NCI-H1048 (cell line): ENCODE measurements around the gene GALNT2.

Source experiments
- DNase-seq: peaks from one replicate; lab custom pipeline; 2025; lab: John Stamatoyannopoulos, UW

GALNT2 gene

GRCh38 chr1:230112782-230113181 is 45.7 kb downstream of the GALNT2 start:
- no peak for DNase-seq

DNA sequence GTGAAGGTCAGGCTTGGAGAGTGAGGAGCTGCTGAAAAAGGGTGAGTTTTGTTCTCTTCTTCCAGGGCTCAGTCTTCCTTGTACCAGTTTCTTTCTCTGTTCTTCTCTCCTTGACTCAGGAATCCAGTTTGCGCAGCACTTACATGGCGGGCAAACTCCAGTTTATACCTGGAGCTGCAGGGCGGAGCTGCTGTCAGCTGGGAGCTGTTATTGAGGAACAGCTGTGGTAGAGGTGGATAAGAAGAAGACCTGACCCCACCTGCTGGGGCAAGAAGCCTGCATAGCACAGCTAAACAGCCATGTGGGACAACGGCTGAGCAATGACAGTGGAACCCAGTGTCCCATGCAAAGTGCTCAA is 46.2 kb downstream of the GALNT2 start:
- DNase-seq, result no peak

- DNase-seq, result no peak
These were observed 46.7 kb downstream of the GALNT2 start for GRCh38 chr1:230113593-230114236.

DNA sequence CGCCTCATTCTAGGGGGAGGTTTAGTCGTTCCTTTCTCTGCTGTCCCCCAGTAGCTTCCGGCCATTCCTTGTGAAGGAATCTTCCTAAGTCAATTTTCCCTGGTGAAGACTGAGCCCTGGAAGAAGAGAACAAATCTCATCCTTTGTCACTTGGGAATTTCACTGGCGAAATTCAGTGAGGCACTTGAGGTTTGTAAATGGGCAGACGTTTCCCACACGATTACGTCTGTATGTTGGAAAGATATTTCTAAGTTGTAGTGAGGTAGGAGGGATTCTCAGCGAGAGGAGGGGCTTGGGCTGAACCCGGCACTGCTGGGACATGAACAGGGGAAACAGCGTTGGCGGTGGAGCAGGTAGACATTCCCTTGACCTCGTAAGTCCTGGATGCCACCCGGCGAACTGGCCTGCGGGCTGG is 47.2 kb downstream of the GALNT2 start:
- no peak for DNase-seq

DNA sequence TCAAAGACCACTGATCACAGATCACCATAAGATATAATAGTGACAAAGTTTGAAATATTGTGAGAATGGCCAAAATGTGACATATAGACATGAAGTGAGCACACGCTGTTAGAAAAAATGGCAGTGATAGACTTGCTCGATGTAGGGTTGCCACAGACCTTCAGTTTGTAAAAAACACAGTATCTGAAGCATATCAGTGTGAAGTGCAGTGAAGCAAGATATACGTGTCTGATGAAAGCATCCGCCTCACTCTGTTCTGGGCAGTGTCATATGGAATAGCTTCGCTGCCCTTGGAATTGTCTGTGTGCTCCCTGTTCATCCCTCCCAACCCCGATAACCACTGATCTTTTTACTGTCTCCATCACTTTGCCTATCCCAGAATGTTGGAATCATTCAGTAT is 50.7 kb downstream of the GALNT2 start:
- no peak for DNase-seq

DNA sequence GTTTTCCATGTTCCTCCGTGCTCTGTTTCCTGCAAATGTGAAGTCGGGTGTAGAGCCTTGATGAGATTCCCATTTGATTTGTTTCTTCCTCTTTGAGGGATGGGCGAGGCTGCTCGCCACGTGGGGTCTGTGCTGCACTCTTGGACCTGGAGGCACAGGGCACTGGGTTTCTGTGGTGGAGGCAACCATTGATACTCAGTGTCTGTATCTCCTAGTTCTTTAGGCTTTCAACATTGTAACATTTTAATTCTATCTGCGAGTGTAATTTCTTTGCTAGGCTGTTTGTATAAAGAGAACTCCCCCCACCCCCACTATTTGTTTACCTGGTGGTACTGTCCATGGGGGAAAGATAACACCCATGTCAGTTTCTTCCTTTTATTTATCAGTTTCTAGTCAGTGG is 52.3 kb downstream of the GALNT2 start:
- DNase-seq, result no peak

GRCh38 chr1:230120289-230120920 is 53.4 kb downstream of the GALNT2 start:
- DNase-seq, result no peak

DNA sequence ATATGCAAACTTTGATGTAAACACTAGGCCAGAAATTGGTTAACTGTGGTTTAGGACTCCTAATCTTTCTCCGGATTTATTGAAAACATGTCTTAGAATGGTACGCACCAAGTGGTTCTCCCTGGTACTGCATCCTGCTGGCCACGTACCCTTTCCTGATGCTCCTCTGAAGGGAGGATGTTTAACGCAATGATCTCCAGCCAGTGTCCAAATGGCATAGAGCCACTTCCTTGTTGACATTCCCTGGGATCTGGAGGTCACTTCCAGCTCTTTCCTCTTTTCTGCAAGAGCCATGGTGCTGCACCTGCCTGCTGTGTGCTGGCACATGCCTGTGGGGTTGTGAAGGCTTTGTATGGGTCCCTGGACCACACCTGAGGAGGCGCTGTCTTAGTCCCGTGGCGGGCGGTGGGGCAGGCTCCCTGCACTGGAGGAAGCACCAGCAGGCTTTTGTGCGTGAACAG is 53.9 kb downstream of the GALNT2 start:
- no peak for DNase-seq

DNA sequence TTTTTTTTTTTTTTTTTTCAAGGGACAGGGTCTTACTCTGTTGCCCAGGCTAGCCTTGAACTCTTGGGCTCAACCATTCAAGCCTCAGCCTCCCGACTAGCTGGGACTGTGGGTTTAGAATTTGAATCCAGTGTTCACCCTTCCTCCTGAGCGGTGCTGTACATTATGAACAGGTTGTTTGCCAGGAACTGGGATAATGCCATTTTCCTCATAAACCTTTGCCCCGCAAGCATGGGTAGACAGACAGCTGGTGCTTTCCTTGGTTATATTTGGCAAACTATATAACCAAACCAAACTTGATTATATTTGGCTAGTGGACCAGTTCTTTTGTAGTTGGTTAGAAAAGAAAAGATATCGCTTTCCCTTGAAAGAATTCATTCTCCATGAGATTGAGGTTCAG is 54.9 kb downstream of the GALNT2 start:
- DNase-seq, result no peak

DNA sequence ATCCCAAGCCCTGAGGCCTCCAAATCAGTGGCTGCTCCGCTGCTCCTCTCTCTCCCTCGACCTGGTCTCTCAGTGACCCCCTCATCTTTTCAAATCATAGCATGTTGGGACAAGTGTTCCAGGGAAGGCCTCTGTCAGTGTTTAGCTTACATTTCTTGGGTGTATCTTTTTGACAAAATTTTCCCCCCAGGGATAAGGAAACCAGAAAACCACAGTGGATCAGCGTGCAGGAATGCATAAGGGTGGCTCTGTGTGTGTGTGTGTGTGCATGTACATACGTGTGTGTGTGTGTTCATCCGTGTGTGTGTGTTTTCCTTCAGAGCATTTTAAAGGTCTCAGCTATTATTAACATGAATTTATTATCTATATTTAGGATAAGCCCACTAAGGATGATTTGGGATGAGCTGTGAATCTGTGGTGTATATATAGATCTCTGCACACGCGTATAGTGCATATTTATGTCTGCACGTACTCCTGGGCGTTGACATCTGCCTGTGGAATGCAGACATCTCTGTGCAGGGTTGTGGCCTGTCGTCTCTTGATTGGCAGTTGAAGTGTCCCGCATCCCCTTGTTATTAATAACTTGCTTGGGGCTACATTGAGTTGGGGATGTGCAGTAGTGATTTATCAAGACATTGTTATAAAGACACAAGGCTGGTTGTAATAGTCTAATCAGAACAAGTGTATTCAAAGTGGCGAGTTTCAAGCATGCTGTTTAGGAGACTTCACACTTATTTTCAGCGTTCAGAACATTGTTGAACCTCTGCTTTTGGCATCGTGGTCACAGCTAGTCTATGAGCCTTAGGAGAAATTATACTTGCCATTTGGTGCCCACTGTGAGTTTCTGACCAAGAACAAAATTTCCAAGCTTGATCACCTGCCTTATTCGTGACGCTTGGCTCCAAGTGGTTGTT is 55.6 kb downstream of the GALNT2 start:
- DNase-seq, result no peak

GRCh38 chr1:230123280-230124185 is 56.5 kb downstream of the GALNT2 start:
- no peak for DNase-seq

DNA sequence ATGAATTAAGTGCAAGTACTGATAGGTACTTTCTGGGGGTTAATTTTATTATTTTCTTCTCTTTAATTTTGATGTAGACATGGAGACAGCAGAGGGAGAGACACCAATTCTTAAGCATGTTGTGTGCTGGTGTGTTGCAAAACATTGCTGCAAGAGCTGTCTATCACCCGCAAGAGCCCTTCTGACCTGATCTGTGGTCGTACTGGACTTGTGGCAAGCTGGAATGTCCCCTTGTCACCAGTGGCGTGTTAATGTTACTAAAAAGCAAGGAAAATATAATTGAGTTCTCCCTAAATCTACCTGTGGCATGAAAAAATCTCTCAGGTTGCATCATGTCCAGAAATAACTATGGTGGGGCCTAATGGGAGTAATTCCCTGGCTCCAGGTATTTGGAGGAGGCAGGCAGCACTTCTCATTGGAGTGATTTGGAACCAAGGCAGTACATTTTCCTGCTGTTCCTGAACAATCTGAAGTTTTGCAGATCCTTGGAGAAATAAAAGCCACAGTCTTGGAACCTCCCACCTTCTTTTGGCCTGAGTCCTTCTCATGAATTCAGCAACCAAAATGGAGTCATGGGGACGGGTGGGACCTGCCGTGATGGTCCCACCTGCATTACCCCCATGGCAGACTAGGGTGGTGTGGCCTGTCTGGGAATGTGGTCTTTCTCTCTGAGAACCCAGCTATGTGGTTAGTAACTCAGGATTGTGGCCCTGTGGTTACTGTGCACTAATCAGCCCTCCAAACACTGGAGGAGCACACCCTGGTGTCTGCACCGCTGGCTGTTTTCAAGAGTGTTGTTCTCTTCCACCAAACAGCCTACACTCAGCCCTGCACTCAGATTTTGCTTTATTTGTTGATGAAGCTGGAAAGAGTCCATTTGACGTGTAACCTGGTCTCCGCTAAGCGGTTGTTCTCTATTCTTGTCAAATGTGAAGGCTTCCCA is 57.4 kb downstream of the GALNT2 start:
- no peak for DNase-seq

DNA sequence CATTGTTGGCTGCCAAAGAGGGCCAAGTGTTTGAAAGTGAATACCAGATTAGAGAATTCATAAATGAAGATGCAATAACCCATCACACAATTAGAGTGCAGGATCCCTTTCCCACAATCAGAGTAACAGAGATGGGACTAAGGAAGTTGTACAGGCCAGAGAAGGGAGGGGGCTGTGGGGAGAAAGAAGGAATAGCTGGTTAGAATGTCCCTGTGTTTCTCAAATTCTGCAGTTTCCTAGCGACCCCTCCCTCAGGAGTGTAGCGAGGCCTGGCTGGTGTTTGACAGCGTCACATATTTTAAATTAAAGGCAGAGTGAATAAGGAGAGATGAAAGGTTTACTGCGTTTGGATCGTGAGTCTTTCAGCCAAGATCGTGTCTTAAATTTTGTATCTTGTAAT is 58.1 kb downstream of the GALNT2 start:
- no peak for DNase-seq

GRCh38 chr1:230125640-230126528 is 58.8 kb downstream of the GALNT2 start:
- DNase-seq, result no peak

DNA sequence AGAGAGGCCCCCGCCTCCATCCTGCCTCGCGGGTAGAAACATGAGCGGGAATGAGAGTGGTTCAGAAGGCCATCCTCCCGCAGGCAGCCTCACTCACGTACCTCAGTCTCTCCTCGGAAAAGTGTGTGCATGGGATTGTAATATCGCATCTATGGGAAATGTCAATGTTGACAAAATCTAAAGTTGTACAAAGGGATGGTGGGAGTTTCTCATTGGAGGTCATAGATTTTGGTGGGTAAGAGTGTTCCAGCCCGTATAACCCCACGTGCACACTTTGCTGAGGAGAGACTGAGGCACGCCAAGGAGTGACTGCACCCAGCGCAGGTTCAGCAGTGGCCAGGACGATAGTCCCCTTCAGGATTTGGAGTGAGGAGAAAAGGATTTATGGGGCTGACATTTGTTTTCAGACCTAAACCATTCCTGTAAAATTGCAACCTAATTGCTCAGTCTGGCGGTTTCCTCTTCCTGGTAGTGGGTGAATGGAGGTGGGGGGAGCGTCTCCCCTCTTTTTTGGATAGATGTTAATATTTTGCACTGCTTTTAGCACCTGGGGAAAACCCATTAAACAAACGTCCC is 59.6 kb downstream of the GALNT2 start:
- no peak for DNase-seq

DNA sequence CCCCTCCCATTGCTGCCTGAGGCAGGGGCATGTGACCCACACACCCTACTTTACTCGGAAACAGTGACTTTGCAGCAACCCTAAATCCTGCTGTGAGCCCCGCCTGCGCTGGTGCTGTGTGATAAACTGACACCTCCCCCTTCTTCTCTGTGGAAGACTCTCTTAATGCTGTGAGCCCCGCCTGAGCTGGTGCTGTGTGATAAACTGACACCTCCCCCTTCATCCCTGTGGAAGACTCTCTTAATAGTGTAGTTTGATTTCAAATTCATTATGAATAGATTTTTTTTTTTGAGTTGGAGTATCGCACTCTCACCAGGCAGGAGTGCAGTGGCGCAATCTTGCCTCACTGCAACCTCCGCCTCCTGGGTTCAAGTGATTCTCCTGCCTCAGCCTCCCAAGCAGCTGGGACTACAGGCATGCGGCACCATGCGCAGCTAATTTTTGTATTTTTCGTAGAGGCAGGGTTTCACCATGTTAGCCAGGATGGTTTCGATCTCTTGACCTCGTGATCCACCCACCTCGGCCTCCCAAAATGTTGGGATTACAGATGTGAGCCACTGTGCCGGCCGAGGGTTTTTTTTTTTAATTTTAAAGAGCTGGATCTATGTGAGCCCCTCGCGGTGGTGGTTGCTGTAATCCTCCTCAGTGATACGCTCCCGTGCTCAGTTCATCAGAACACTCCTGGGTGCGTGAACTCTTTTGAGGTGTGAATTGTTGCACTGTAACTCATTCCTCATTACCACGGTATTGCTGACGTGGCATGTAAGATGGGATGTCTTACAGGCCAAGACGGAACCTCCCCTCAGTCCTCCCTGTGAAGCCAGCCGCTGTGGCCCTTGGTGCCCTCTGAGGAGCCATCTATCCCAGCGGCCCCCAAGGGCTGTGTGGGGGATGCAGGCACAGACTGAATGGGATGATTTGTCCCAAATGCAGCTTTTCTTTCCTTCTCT is 60.3 kb downstream of the GALNT2 start:
- DNase-seq, result no peak

DNA sequence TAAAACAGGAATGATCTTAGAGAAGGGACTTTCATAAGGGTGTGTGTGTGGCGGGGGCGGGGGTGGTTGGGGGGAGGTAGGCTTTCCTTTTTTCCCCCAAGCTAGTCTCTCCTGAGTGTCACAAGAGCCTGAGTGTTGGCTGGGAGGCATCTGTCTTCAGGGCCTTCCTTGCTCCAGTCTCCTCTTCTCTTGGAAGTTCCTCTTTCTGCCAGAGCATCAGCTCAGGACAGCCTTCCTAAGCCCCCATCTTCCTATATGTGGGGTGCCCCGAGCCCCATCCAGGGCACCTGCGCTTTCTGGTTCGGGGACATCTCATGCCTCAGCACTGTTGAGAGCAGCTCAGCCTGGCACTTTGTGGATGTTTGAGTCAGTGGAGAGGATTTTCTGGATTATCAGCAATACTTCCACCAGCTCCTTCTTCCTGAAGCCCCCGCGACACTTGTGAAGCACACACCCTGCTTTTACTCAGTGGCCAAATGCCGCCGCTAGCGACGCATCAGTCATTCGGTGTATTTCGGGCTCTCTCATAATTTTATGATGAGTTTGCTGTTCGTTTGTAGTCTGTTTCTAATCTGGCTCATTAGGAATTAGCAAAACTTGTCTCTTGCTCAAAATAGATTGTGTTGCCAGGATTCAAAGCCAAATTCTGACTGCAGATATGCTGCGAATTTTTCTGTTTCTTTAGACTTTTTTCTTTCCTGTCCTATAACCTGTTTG is 61.7 kb downstream of the GALNT2 start:
- no peak for DNase-seq

- no peak for DNase-seq
These were observed 62.3 kb downstream of the GALNT2 start for GRCh38 chr1:230129341-230129740.
